Stimulated activated CD4-positive, alpha-beta T cell treated with anti-CD3 and anti-CD28 coated beads, Interleukin-4, amount 100 ng/mL, for 24 hours (primary cell): ENCODE results near the gene DISC1.
"Not testable (repeated sequence)": the region's sequence is repeated elsewhere in the genome, so short reads cannot be mapped to it uniquely, and the experiment has no call there.

Experiments
- DNase-seq: peaks from one replicate; pipeline ENCODE4 v3.0.0-alpha.2; 2020

Gene DISC1

DNA sequence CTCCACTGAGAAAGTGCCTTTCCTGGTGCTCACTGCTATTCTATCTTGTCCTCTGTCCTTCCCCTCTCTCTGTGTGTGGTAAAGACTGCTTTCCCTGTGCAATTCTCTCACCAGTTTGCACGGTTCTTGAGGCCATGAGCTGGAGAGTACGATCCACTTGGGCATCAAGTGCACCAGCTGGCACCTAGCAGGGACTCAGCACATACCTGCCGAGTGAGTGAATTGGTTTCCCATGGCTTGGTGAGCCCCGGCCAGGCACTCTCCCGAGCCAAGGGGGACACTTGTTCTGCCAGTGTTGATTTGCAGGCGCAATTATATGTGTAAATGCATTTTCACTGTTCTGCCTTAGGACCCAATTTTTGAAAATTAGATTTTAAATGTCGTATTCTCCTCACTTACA lies 313.5 kb downstream of the DISC1 start:
- DNase-seq, result no peak

DNA sequence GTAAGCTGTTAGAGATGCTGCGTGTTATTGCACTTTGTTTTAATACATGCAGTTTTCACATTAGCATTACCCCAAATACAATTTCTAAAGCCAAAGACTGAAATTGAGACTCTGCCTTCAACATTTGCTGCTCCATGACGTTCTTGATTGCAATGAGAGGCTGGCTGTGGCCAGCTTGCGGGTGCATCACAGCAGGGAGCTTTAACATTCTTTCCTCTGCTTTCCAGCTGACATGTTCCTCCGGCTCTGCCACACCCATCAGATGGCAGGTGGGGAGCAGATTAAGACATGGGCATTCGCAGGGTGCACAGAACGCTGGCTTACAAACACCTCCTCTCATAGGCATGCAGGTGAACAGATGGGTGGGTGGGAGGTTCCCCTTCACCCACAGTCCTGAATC lies 314.1 kb downstream of the DISC1 start:
- no peak for DNase-seq

DNA sequence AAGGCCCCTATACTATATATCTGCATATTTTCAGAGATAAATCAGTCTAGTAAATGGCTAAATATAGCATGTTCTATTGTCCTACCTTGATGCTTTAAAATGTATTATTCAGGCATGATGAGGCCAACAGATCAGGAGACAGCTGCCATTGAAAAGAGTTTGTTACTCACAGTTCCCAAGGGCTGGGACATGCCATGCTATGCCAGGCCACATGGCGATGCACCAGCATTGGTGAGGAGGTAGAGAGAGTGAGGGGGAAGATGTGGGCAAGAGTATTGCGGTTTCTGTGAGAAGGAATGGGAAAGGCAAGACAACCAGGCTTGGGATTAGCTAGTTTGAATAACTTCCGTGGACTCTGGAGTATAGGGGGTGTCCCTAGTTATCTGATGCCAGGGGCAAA lies 316.5 kb downstream of the DISC1 start:
- no peak for DNase-seq

DNA sequence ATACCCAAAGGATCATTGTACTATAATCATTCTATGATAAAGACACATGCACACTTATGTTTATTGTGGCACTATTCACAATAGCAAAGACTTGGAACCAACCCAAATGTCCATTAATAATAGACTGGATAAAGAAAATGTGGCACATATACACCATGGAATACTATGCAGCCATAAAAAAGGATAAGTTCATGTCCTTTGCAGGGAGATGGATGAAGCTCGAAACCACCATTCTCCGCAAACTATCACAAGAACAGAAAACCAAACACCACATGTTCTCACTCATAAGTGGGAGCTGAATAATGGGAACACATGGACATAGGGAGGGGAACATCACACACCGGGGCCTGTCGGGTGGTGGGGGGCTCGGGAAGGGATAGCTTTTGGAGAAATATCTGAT lies 321.5 kb downstream of the DISC1 start:
- DNase-seq, result not testable (repeated sequence)

DNA sequence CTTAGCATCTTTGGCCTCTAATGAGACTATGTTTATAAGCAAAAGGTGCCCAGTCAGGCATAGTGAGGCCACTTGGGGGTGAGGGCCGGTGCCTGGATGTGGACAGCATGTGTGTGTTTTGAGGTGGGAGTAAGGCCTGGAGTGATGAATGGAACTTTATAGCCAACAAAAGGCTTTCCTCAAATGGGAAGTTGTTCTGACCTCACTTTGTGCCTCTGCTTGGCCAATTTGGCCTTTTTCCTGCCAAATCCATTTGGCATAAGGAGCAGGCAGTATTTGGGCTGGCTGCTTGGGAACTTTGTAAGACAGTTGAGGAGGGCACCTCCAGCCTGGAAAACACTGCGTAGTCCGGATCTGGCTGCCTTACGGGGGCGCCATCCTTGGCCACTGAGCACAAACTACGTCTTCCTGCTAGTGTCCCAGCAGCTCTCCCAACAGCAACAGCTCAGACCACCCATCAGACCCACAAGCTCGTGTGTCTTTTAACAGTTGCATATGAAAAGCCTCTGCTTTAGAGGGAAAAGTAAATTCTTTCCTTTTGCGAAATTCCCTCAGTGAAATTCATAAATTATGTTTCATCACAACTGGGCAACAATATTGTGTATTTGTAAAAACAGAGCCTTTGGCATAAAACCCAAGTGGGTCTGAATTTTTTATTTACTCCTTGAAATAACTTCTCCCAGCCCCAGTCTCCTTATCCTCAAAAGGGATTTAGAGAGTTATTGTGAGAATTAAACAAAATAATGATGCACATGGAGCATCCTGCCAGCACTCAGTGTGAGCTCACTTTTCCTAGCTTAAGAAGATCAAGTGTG lies 322.9 kb downstream of the DISC1 start:
- DNase-seq, result no peak

DNA sequence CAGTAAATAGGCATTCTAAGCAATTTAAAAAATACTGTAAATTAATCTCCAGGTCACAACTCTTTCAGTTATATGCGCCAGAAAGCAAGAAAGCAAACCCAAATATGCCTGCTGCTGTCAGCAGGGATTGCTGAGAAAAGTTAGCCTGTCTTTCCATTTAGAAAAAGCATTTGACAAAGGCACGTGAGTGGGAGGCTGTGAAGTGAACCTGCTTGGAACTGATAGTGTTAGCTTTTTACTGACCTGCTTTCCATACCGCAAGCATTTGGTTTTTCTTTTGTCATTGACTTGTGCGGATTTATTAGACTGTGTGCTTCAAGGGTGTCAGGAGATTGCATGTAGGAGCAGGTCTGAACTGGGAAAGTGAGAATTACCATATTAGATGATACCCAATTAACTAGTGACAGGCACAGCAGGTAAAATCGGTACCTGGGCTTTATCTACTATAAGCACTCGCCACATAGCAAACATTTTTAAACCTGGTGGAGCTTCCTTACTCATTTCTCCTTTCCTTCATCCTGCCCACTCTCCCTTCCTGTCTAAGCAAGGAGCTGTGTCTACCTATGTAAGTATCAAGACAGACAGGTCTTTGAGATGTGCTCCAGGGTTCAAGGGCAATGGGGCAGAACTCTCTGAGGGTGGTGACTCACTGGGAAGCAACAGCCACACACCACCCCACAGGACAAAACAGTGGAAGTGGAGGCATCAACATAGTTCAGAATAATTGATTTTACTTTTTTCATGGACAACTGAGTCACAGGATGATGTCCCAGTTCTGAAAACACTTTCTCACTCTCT lies 323.9 kb downstream of the DISC1 start:
- no peak for DNase-seq

DNA sequence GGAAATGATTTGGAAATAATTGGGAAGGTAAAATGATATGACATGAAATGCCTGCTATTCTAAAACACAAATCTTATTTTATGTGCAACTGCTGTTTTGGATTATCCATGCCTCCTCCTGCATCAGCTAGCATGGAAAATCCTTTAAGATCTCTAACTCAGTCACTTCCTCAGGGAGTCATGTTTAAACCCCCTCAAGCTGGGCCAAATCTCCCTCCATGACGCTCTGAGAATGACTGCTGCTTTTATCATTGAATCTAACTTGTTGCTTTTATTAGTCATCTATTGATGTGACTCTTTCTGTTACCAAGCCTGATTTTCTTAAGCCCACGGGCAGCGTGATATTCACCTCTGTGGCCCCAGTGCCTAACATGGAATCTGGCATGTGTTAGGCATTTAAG lies 324.8 kb downstream of the DISC1 start:
- DNase-seq, result no peak

DNA sequence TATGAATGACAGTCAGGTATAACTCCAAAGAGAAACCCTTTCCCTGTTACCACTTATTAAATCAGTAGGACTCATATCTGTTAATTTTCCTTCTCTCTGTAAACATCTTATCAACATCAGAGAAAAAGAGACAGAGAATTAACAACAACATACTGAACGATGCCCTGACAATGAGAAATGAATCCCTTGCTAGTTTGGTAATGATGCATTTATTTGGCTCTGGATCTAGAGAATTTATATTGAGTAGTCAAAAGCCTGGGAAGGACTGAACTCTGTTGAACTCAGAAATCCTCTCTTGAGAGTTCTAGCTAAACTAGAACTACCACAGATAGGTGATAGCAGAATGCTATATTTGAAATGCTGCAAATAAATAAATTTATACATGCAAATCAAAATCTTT lies 325.6 kb downstream of the DISC1 start:
- DNase-seq, result no peak

DNA sequence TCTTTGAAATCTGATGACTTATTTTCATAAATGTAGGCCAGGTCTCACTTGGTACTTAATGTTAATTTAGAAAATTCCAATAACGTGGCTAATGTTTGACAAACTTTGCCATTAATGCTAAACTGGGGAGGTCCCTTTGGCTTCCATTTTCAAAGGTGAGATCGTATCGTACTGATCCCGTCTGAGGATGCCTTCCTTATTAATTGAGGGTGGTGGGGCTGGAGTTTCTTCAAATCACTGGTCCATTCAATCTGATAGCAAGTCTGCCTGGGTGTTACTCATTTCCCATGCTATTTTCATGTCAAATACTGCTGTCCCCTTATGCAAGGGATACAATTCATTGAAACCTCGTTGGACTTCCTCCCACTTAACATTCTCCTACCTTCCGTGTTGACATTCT lies 327.1 kb downstream of the DISC1 start:
- DNase-seq, result no peak

DNA sequence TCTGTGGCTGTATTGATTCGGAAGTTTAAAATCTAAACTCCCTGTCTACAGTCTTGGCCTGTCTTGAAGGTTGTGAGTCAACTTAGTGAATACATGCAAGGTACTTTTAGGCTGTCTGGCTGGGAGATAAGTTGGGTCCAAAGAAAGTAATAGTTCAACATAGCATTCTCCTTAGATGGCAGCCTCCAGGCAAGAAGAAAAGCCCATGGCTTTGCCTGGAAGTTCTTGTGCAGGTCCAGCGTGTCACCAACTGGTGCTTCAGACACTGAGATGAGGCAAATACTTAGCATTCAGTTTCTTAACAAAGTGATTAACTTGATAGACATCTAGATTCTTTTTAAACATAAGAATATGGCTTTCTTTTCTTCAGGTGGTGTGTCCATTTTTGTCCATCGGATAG lies 328.2 kb downstream of the DISC1 start:
- no peak for DNase-seq

DNA sequence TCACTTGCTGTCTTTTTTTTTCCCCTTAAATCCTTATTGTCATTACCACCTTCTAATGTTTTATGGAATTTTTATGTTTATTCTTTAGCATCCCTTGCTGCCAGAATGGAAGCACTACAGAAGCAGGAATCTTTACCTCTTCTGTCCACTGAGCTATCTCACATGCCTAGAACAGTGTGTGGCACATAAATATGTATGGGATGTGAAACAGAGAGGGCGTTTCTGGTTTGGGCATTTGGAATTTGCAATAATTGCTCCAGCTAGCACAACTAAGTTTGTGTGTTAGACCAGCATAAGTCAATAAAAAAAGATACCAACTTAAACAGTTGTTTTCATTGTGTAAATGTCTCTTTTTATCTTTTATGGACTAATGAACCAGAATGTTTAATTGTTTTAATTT lies 330.8 kb downstream of the DISC1 start:
- DNase-seq, result no peak

DNA sequence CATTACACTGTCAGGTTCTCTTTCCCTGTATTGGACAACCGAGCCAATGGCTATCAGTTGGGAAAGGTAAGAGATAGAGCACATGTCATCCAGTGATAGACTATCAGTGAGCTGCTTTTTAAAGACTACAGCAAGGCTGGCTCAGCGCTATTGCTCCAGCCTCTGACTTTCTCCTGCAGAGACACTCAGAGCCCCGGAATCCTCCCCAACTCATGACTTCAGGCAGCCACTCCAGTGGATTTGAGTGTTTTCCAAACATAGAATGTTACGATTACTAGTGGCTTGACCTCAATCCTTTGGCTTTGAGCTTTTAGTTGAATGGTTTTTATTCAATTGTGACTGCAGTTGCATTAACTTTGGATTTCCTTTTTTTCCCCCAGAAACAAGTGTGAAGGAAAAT lies 331.9 kb downstream of the DISC1 start:
- DNase-seq, result no peak

DNA sequence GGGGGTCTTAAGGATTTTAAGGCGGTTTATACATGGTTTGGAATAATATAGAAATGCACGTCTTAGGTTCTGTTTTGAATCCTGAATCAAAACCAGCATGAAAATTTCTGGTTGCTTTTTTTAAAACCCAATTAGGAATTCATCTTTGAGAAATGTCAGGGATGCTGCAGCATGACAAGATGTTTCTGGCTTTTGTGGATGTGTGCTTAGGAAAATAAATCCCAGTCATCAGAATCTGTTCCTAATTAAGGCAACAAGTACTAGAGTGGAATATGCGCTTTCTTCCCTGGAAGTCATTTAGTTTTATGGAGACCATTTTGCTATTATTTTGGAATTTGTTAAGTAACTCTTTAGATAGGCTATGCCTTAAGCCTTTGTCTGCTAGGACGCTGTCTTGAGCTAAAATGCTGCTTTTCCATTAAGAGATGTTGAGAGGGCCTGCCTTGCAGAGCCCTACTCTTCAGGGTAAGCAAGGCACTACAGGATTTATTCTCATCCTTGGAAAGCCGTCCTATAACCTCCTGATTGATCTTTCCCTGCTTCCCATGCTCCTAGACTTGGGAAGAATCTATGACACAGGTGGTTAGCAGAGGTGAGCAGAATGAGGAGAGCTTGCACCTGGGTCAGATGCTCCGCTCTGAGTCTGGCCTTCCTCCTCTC lies 332.8 kb downstream of the DISC1 start:
- DNase-seq, result no peak

DNA sequence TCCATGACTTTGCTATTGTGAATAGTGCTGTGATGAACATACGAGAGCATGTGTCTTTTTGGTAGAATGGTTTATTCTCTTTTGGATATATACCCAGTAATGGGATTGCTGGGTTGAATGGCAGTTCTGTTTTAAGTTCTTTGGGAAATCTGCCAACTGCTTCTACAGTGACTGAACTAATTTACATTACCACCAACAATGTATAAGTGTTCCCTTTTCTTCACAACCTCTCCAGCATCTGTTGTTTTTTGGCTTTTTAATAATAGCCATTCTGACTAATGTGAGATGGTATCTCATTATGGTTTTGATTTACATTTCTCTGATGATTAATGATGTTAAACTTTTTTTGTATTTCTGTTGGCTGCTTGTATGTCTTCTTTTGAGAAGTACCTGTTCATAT lies 335.2 kb downstream of the DISC1 start:
- not testable (repeated sequence) for DNase-seq

DNA sequence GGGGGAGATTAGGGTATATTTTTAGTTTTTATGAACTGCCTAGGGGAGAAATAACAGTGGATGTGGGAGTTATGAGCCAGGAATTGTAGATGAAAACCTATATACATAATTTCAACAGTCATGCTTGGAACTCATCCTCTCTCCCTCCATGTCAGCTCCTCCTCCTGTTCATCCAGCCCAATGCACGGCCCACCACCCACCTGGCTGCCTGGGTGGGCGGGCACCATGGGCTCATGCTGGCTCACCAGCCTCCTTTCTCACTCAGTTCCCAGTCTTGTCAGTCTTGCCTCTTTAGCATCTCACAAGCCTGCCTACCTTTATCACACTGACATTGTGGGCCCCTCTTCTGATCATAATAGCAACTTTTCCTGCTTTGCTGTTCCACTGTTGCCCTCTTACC lies 336.0 kb downstream of the DISC1 start:
- DNase-seq, result no peak

DNA sequence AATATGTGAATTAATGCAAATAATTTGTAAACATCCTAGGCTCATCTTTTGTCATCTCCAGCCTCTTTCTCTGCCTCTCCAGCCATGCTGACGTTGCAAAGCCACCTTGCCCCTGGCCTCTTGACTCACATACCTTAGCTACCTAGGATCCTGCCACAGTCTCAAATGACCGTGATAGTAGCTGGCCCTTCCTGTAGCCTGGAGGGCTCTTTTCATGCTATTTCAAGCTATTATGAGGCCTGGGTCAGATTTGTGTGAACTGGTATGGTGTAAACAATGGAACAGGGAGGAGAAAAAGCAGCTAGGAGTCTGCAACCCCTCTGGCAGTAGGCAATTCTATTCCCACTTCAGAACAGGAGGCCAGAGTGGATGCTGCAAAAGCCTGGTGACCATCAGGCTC lies 337.7 kb downstream of the DISC1 start:
- DNase-seq, result no peak

DNA sequence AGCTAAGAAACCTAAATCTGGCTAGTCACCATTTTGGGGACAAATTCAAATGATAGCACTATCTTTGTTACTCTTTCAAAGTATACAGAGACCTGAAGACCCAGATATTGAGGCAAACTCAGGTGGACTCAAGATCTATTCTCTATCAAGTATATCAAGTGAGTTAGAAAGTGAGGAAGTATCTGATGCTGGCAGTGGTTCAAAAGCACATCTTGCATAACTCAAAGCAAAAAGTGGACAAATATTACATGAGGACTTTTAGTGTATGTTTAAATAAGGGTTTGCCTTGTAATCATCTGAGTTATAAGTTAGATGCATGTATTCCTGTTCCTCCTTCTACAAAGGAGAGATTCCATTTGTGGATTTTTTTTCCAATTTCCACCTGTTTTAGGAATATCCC lies 338.4 kb downstream of the DISC1 start:
- no peak for DNase-seq

DNA sequence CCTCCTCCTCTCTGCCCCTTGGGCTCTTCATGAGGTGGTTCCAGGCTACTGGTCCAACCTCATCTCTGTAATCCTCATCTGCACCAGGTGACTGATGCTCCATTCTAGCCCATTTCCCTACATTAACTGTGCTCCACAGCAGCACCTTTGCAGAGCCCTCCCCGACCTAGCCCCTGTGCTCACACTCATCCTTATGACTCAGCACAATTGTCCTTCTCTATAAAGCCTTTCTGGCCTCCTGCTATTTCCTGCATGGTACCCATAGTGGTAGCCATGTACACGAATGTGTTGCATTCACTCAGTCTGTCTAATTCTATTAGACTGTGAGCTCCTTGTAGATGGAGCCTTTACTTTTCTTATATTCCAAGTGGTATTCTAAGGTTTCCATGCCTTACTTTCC lies 339.0 kb downstream of the DISC1 start:
- DNase-seq, result no peak

DNA sequence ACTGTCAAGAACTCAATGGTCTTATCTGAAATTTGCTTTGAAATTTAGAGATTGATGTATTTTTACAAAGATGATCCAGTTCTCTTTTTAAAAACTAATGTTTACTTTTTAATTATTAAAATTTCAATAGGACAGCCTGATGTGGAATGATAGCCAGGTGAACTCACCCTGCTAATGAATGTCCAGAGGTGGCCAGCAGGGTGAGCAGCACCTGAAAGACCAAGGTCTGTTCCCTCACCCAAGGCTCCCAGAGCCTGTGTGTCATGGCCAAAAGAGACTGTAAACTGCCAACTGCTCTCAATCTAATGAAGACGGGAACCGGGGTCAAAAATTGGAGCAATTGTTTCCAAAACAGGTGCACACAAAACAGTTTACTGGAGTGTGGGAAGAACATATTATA lies 340.4 kb downstream of the DISC1 start:
- no peak for DNase-seq

DNA sequence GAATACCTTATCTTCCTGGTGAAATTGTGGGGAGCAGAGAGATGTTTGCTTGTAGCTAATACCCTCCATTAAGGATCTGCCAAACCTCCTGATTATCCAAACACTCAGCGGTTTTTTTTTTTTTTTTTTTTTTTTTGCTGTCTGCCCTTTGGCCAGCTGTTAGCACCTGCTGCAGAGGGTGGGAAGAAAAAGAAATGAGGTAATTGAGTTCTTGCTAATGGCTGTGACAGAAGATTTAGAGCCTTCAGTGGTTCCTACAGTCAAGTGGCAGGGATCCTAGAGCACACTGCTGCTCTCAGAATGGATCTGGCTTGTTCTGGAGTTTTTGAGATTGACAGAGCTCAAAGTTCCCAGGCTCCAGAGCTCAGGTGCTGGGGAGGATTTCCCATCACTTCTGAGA lies 342.5 kb downstream of the DISC1 start:
- DNase-seq, result no peak

DNA sequence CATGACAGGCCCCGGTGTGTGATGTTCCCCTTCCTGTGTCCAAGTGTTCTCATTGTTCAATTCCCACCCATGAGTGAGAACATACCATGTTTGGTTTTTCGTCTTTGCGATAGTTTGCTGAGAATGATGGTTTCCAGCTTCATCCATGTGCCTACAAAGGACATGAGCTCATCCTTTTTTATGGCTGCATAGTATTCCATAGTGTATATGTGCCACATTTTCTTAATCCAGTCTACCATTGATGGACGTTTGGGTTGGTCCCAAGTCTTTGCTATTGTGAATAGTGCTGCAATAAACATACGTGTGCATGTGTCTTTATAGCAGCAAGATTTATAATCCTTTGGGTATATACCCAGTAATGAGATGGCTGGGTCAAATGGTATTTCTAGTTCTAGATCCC lies 343.2 kb downstream of the DISC1 start:
- not testable (repeated sequence) for DNase-seq

DNA sequence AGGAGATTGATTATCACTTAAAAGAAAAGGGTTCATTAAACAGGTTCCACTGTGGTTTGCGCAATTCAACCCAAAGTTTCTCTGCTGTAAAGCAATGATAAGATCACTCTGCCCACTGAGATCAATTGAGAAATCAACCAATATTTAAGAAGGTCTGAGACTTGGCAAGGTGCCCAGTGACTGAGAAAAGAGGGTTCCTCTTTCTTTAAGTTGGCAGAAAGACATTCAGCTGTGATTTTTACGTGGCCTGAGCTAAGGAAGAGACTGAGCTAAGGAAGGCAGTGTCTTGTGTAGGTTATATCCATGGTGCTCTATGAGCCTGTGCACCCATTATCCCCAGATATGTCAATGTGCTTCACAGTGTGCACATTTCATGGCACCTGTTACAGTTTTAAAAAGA lies 344.1 kb downstream of the DISC1 start:
- DNase-seq, result no peak

DNA sequence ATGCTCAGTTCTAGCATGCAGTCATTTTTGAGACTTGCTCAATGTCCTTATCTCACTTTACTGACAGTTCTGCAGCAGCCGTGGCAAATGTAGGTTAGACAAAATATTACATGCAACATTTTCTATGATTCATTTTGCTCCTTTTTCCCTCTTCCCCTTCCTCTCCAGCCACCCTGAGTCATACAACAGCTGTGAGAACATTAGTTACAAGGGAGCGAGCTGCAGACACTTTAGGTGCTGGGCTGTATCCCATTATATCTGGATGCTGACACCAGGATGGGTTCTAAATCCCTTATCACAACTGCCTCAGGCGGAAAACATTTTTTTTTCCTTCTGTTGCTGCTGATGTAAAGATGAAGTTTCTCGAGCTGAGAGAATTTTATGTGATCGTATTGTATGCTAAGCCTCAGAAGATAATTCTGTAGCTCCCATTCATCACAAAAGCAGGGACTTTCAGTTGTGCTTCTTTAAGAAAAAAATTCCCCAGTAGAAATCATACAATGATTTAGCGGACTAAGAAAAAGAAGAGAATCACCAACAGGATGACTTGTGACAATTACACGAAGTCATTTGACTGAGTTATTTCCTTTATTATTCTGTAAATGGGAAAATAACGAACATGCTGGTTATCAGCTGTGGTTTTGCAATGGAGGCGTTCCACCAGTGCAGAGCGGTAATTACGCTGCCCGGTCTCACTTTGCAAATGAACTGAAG lies 345.0 kb downstream of the DISC1 start:
- DNase-seq, result no peak

DNA sequence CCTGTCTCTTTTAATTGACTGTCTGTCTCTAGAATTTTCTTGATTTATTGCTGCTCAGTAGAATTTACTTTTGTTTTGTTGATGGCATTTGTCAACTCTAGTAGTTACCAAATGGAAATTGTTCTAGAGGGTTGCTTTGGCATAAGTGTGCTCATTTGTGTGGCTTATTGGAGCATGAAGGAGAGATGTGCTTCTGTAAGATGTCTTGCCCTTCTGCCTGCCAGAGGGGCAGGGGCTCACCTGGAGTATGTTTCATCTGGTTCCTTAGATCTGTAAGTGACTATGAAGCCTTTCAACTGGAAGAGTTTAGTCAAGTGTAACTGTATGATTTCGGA lies 345.5 kb downstream of the DISC1 start:
- no peak for DNase-seq
